Esophagus squamous epithelium (tissue), 5 donors: Measurements from ENCODE around the gene GNAL. TPM values are rescaled to one million over a fixed set of nuclear protein-coding genes. Genes with fewer than 3 reads are reported as not detected.

Experiments used
- DNase-seq: peaks from one replicate; lab custom pipeline; 2025; lab: John Stamatoyannopoulos, UW
- H3K27ac ChIP-seq, 4 donors: fragments of 200-600 bp; sonication (generic); one replicate each; pipeline ENCODE4 v1.5.1; 2016 to 2019; ENCODE audit warnings: mild to moderate bottlenecking in 1 of 4
- H3K27me3 ChIP-seq, 4 donors: fragments of 200-600 bp; sonication (generic); 1 replicate in 3 of 4; 2 replicates in 1 of 4; pipeline versions ENCODE4 v1.5.1 to v1.6.0; 2017 to 2021; ENCODE audit warnings: antibody characterized with exemption in 1 of 4
- H3K36me3 ChIP-seq, 3 donors: fragments of 200-600 bp; sonication (generic); one replicate each; pipeline ENCODE4 v1.5.1; 2016 to 2019
- H3K4me1 ChIP-seq, 3 donors: fragments of 200-600 bp; sonication (generic); one replicate each; pipeline ENCODE4 v1.5.1; 2017 to 2019
- H3K4me3 ChIP-seq, 4 donors: fragments of 200-600 bp; sonication (generic); 1 replicate in 3 of 4; 2 replicates in 1 of 4; pipeline ENCODE4 v1.5.1; 2016 to 2019; ENCODE audit warnings: mild to moderate bottlenecking in 2 of 4, moderate library complexity in 1 of 4
- H3K9me3 ChIP-seq, 3 donors: fragments of 200-600 bp; sonication (generic); one replicate each; pipeline ENCODE4 v1.5.1; 2016 to 2019
- CTCF ChIP-seq, 6 experiments: fragments of 450-650 bp in 4 of 6; fragments of 200-600 bp in 2 of 6; sonication (generic) in 2 of 6; IDR thresholded peaks; one replicate each; pipeline ENCODE4 v1.5.1; 2016 to 2019; ENCODE audit warnings: antibody characterized with exemption in 6 of 6, mild to moderate bottlenecking in 4 of 6, moderate library complexity in 4 of 6
- POLR2A ChIP-seq, 4 donors: fragments of 450-650 bp; IDR thresholded peaks; one replicate each; pipeline ENCODE4 v1.6.1; 2017; ENCODE audit warnings: antibody characterized with exemption in 4 of 4, mild to moderate bottlenecking in 4 of 4, moderate library complexity in 3 of 4
- WGBS, 2 donors: methylation state at CpG; one replicate each; pipeline ENCODE4 v1.1.5; 2018; 5-methylcytosine and 5-hydroxymethylcytosine counted together
- intact Hi-C: fragments of 100-400 bp; cut with DNase I; formaldehyde crosslinking; loops from one replicate; pipeline ENCODE4 v1.15.0; 2022
- total RNA-seq, 4 donors: library from RNA; depleted of rRNA; stranded (reverse); fragments of >200 nt; gene quantifications; one replicate each; pipeline ENCODE4 v1.1.0, GENCODE V29; 2016
- donor health status: DM: yes; HTN: yes; CAD: no.

GNAL gene
- total RNA-seq, 4 donors from 2014 or later = 2.4 to 23.4 (median 7.0) TPM

- no peak for DNase-seq
- TF ChIP-seq POLR2A (IDR thresholded peaks at IDR 0.05) = no peak
- no peak for TF ChIP-seq CTCF (IDR thresholded peaks at IDR 0.05)
- Histone ChIP-seq H3K4me1 (peaks cover 0 to 11% (median 4%) of the 10 kb centered on the region in 3 donors), H3K9me3 (no peaks in the 10 kb centered on the region), H3K36me3 (no peaks in the 10 kb centered on the region), H3K4me3 (no peak overlapping the region), H3K27ac (no peak overlapping the region), H3K27me3 (peaks cover 0 to 46% (median 0%) of the 10 kb centered on the region in 4 donors)
- 58 to 66% methylated on average over 5 to 6 of the region's 6 CpGs for WGBS, 2 donors
- intact Hi-C loops = loop anchor here (5.0 kb wide), 1 partner anchor 68 kb away; no protein-coding TSS in a partner anchor
Measured at GRCh38 chr18:11658989-11659388, 30.1 kb upstream of the GNAL start.

GRCh38 chr18:11660691-11661090 lies 28.4 kb upstream of the GNAL start:
- intact Hi-C loops = no loop called here
- WGBS, 2 donors = 87 to 91% methylated on average over 7 of the region's 7 CpGs
- Histone ChIP-seq H3K4me1 (peaks cover 0 to 2% (median 0%) of the 10 kb centered on the region in 3 donors), H3K4me3 (no peak overlapping the region), H3K9me3 (no peaks in the 10 kb centered on the region), H3K27me3 (peaks cover 0 to 49% (median 0%) of the 10 kb centered on the region in 4 donors), H3K36me3 (no peaks in the 10 kb centered on the region), H3K27ac (no peak overlapping the region)
- no peak for TF ChIP-seq CTCF (IDR thresholded peaks at IDR 0.05)
- no peak for TF ChIP-seq POLR2A (IDR thresholded peaks at IDR 0.05)
- DNase-seq = no peak

- no peak for TF ChIP-seq CTCF (IDR thresholded peaks at IDR 0.05)
- no peak for TF ChIP-seq POLR2A (IDR thresholded peaks at IDR 0.05)
- DNase-seq = no peak
Measured at GRCh38 chr18:11661430-11661829, 27.6 kb upstream of the GNAL start.

GRCh38 chr18:11663439-11664029 lies 25.5 kb upstream of the GNAL start:
- Histone ChIP-seq H3K9me3 (no peaks in the 10 kb centered on the region), H3K27me3 (peaks cover 0 to 36% (median 0%) of the 10 kb centered on the region in 4 donors), H3K36me3 (no peaks in the 10 kb centered on the region), H3K27ac (no peak overlapping the region), H3K4me1 (peaks cover 0 to under 1% (median 0%) of the 10 kb centered on the region in 3 donors), H3K4me3 (no peak overlapping the region)
- DNase-seq = no peak
- WGBS, 2 donors = 67 to 80% methylated on average over 5 of the region's 6 CpGs
- TF ChIP-seq POLR2A (IDR thresholded peaks at IDR 0.05) = no peak
- no peak for TF ChIP-seq CTCF (IDR thresholded peaks at IDR 0.05)
- intact Hi-C loops = no loop called here

More at GRCh38 chr18:11661430-11661829, 27.6 kb upstream of the GNAL start:
- no peak overlapping the region for H3K4me3 ChIP-seq
- 61 to 68% methylated on average over 5 of the region's 5 CpGs for WGBS, 2 donors
- intact Hi-C loops = no loop called here
- no peaks in the 10 kb centered on the region for H3K9me3 ChIP-seq
- no peaks in the 10 kb centered on the region for H3K4me1 ChIP-seq
- H3K36me3 ChIP-seq = no peaks in the 10 kb centered on the region
- H3K27me3 ChIP-seq = peaks cover 0 to 49% (median 0%) of the 10 kb centered on the region in 4 donors
- no peak overlapping the region for H3K27ac ChIP-seq

- 85 to 100% methylated on average over 2 to 4 of the region's 4 CpGs for WGBS, 2 donors
- no peaks in the 10 kb centered on the region for H3K36me3 ChIP-seq
- H3K27me3 ChIP-seq = peaks cover 0 to 36% (median 0%) of the 10 kb centered on the region in 4 donors
- no peaks in the 10 kb centered on the region for H3K9me3 ChIP-seq
- no peak overlapping the region for H3K27ac ChIP-seq
- no peak overlapping the region for H3K4me3 ChIP-seq
- intact Hi-C loops = no loop called here
- TF ChIP-seq POLR2A (IDR thresholded peaks at IDR 0.05) (no peak), CTCF (IDR thresholded peaks at IDR 0.05) (no peak)
- peaks cover 0 to 8% (median 6%) of the 10 kb centered on the region in 3 donors for H3K4me1 ChIP-seq
- no peak for DNase-seq
Measured at GRCh38 chr18:11664286-11664685, 24.8 kb upstream of the GNAL start.
